NAMALWA (cell line): ENCODE measurements around the gene KCNG2.

Experiments
- DNase-seq: peaks from one replicate; pipeline ENCODE4 v3.0.0-alpha.2; 2015; ENCODE audit warnings: low spot score

Gene KCNG2

DNA sequence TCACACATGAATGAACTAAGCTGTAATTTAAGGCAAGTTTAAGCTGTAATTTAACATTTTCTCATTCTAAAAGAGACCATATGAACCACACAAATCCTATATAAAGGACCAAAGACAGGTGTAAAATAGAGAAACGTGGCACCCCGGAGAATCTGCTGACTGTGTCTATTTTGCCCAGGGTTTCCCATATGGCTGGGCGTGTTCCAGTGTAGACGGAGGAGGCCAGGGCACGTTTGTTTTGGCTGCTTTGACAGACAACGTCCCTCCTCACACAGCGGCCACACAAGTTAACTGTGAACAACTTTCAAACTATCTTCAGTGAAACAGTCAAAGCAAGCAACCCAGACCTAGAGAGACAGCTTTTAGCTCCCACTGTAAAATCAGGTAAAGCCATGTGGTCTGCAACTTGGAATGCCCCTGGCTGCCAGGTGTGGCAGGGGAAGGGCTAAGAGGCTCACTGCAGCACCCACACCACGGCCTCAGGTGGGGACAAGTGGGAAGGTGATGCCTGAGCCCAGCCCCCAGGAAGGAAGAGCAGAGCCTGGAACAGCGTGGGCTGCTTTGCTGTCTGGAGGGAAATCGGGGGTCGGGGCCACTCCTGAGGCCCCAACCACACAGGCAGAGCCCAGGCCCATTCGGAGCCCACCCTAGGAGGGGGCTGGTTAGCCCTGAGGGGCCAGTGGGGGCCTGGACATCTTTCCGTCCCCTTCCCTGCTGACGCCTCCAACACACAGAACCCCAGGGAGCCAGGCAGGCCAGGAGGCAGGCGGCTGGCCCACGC is 113.0 kb downstream of the KCNG2 start:
- DNase-seq = no peak

DNA sequence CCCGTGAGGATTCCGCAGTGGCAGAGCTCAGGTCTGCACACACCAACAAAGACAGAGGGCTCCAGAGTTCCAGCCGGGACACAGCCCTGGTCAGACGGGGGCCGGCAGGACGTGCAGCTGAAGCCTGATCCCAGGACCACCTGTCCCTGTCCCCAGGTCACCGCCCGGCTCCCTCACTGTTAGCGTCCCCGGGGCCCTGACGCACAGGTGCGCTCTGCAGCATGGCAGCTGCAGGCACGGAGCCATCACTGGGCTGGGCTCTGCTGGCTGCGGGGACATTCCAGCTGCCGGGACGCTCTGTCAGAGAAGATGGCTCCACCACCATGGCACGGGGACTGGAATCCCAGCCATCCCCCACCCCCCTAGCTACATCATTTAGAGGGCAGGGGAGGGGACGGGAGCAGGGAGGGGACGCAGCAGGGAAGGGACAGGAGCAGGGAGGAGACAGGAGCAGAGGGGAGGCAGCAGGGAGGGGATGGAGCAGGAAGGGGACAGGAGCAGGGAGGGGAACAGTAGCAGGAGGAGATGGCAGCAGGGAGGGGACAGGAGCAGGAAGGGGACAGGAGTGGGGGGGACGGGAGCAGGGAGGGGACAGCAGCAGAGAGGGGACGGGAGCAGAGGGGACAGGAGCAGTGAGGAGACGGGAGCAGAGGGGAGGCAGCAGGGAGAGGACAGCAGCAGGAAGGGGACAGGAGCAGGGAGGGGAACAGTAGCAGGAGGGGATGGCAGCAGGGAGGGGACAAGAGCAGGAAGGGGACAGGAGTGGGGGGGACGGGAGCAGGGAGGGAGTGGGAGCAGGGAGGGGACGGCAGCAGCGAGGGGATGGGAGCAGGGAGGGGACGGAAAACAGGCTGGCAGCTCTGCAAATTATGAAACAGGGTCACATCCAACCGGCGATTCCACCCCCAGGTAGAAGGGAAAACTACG is 113.9 kb downstream of the KCNG2 start:
- no peak for DNase-seq

DNA sequence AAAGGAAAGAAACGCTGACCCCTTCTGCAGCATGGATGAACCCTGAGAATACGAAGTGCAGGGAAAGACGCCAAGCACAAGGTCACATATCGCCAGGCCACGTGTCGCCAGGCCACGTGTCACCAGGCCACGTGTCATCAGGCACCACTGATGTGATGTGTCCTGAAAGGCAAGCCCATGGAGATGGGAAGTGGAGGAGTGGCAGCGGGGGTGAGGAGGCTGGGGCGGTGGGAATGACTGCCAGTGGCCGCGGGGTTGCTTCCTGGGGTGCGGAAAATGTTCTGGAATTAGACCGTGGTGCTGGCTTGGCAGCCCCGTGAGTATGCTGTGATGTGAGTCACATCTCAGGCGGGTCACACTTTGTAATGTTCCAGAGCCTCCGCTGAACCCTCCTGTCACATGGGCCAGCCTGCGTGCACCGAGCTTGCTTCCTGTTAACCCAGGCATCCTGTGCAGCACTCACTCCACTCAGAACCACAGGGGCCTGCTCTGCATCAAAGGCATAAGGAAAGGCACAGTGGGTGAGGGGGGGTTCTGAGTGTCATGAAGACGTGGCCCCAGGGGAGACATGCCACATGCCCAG is 114.8 kb downstream of the KCNG2 start:
- no peak for DNase-seq

DNA sequence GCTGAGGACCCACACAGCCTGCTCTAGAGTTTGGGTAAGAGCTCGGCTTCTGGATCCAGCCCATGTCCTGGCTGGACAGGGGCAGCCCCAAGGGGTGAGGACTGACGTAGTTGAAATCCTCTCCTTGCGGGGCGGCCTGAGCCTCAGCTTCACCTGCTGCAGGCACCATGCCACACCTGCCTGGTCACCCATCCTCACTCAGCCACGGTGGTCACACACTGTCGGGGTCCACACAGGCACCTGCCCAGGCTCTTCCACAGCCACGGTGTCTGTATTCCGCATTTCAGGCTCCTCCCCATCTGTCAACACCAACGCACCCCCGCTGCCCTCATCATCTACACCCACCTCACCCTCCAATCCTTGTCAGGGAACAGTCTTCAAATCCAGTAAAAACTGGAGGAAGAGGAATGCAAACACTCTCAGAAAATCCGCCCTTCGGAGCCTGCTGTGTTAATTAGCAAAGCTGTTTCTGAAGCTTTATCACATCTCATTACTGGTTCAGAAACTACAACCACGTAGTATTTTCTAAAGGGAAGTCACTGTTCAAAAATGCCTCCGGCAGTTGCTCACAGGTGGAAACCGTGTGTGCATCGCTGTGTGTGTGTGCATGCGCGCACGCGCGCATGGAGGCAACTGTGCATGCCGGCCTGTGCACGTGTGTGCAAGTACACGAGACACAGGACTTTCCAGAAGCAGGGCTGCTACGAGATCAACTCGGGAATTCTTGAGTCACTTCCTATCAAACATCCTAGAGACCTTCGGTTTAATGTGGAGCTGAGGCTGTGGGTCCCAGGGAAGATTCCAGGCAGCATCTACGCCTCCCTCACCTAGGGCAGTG is 115.5 kb downstream of the KCNG2 start:
- DNase-seq = no peak

DNA sequence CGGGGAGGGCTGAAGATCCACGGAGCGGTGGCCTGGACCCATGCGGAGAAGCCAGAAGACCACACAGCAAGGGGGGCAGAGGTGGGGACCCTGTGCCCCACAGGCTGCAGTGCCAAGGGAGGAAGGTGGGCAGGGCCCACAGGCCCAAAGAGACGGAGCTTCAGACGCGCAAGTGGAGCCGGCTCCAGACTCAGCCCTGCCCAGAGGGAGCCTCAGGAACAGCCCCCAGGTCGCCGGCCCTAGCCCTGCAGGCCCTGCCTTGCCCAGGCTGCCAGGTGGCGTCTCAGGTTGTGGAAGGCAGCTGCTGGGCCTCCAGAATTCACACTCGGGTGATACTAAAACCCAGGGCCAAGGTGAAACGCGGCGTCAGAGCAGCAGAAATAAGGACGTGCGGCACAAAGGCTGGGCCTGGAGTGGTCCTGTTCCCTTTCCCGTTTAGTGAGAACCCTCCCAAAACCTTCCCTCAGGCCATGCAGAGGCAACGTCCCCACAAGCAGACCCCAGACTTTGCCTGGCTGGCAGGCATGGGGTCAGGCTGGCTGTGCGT is 116.9 kb downstream of the KCNG2 start:
- DNase-seq = no peak

DNA sequence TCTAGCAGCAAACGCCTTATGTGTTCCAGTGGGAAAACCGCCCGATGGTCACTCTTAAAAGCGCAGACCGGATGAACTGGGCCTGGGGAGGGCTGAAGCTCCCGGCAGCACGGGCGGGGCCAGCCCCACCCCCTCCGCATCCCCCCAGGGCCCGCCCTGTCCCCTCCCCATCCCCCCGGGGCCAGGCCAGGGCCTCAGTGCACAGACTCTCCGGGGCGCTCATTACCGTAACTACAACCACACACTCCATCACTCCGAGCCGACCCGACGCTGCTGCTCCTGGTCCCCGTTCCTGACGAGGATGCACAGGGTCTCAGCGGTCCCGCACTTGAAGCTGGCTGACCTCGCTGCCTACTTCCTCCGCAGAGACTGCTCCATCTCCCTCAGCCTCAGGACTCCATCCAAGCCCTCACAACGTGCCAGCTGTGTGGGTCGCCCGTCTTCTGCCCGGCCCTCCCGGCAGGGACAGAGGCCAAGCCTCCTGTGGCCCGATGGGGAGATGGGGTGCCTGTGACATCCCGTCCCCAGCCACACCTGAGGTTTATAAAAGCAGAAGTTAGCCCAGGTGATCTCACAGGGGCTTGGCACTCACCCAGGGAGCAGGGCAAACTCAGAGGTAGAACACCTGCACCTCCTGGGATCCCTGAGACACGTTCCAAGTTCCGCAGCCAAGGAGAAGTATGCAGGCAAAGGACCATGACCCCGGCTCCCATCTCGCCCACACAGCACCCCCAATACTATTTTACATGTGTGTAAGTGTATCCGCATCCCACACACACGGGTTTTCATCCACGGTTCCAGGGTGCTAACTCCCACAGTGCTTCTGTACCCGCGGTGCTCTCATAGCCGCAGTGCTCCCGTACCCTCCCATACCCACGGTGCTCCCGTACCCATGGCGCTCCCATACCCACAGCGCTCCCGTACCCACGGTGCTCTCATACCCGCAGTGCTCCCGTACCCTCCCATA is 117.7 kb downstream of the KCNG2 start:
- no peak for DNase-seq

DNA sequence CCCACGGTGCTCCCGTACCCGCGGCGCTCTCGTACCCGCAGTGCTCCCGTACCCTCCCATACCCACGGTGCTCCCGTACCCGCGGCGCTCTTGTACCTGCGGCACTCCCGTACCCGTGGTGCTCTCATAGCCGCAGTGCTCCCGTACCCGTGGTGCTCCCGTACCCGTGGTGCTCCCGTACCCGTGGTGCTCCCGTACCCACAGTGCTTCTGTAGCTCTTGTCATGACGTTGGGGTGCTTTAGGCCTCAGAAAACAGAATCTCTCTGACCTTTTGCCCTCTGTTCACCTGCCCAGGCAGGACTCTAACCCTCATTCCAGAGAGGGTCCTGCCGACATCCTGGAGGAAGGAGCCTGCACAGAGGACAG is 118.4 kb downstream of the KCNG2 start:
- DNase-seq = no peak

DNA sequence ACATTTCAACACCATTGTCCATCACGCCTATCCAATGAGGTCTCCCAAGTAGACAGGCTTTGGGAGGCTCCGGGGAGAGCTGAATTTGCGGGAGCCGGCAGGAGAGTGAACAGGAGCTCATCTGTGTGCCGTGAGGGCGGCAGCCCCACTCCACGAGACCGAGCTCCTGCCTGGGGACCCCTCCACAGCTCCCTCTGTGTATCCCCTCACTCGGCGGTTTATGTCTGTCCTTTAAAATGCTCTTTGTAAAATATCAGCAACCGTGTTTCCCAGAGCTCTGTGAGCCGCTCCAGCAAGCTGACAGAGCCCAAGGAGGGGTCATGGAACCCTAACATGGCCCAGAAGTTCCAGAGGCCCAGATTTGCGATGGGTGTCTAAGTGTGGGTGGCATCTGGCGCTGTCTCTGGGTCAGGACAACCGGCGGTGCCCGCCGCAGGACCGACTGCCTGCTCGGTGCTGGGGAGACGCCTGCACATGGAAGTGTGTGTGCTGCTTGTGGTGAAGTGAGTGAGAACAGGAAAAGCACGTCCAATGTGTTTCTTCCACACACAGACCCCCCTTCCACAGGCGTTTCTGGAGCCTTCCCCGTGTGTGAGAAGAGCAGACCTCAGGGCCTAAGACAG is 118.9 kb downstream of the KCNG2 start:
- no peak for DNase-seq

DNA sequence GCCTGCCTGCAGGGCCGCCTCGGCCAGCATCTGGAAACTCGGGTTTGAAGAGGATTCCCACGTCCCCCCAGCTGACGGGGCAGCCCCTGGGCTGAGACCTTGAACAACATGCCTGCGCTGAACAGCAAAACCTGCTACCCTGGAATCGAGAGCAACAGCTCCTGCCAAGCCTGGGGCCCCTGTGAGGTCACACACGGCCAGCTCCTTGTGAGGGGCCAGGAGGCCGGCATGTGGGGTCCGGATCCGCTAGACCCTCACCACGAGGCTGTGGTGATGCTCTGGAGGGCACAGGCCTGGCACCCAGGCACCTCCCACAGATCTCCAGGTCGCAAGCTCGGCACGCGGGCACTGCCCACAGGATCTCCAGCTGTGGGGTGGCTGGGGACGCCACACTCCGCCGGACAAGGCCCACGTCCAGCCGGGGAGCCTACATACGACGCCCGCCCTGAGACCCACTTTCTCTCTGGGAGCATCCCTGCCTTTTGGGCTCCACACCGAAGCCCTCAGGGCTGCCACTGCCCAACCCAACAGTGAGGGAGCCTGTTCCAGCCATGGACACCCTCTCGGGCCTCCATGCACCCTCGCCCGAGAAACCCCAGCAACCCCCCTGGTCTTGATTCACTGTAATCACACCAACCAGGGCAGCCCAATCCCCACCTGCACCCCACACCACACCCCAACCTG is 119.6 kb downstream of the KCNG2 start:
- no peak for DNase-seq

DNA sequence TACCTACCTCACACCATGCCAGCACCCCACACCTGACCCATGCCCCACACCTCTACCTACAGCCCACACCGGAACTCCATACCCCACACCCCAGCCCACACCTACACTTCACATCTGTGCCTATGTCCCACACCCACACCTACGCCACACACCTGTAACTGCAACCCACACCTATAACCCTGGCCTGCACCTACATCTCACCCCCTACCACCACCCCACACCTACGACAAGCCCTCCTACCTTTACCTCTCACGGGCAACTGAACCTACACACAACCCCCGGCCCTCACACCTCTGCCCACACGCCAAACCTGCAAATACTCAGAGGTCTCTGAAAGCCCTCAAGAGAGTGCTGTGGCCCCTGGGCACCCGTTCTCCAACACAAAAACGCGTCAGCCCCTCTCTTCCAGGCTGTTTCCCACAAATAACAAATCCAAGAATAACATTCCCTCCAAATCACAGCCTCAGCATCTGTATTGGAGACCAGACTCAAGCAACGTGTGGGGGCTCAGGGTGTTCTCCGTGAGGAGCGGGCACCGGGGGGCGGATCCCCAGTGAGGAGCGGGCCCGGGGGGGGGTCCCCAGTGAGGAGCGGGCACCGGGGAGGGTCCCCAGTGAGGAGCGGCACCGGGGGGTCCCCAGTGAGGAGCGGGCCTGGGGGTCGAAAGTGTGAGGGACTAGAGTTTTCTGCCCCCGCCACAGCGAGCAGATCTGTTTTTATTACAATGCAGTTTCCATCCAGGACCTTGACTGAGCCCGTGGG is 120.3 kb downstream of the KCNG2 start:
- DNase-seq = no peak

DNA sequence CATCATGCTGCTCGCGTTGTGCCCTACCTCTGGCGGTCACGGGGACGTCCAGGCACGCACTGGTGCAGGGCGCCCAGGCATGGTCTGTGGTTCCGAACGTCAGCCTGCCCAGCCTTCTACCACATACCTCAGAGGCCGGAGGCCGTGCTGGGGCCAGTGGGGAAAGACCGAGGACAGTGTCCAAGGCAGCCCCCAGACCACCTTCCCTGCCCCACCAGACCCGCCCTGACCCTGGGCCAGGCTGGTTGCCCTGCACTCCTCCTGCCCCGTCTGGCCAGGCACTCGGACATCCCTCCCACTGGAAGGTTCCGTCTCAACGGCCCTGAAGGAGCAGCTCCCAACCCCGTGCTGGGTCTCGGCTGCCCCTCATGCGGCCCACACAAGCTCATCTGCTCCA is 120.9 kb downstream of the KCNG2 start:
- no peak for DNase-seq

DNA sequence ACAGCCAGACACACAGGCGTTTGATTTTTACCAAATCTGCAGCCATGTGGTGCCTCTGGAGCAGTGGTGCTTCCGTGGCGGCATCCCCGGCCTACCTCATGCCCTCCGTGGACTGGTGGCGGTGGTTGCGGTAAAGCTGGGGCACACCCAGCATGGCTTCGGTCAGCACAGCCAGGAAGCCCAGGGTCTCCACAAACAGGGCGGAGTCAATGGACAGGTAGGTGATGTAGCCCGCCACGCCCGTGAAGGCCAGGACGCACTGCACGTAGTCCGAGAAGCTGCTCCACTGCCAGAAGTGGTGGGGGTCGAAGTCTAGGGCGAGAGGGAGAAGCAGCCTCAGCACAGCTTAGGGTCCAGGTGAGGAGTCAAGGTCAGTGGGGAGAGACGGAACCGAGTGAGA is 121.4 kb downstream of the KCNG2 start:
- DNase-seq = no peak

DNA sequence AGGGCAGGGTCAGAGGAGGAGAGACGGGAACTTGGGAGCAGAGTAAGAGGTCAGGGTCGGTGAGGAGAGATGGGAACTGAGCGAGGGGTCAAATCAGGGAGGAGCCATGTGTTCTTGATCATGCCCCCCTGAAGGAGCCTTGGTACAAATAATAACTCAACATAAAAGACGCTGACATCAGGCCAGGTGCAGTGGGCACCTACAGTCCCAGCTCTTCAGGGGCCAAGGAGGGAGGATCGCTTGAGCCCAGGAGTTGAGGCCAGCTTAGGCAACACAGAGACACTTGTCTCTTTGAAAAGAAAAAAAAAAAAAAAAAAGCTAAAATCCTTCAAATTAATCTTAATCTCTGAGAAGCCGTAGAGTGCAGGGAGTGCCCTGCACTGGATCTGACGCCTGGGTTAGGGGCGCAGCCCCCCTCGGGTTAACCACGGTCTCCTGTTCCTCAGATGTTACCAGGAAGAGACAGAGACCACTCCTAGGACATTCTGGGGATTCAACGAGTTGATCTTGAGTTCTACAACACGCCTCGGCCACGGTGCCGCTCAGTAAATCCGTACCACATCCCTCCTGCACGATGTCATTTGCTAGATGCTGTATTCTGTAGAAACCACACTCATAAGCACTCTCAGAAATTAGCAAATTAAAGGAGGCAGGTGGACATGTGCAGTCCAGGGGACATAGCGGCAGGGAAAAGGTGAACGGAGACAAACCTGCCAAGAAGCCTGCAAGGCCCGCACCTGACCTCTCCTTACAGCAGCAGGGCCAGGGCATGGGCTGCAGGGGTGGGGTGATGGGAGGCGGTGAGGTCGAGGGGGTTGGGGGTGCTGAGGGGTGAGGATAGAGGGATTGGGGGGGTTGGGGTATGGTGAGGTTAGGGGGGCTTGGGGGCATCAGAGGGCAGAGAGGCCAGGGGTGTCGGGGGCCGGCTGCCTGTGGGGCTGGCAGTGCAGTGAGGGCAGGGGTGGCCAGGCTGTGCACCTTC is 124.5 kb downstream of the KCNG2 start:
- peak; percentile 20 for DNase-seq

DNA sequence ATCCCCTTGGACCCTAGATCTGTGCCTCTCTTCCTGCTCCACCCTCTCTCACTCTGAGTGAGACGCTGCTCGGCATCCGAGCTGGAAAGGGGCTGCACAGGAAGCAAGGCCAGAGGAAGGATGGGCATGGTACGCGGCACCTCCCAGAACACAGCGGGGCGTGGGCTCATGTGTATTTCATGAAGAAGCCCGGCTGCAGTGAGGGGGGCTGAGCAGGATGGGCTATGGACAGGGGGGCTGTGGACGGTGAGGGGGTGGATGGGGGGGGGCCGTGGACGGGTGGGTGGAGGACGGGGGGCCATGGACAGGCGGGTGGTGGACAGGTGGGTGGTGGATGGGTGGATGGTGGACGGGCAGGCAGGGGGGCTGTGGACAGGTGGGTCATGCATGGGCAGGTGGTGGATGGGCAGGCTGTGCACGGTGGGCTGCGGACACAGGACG is 125.3 kb downstream of the KCNG2 start:
- no peak for DNase-seq

DNA sequence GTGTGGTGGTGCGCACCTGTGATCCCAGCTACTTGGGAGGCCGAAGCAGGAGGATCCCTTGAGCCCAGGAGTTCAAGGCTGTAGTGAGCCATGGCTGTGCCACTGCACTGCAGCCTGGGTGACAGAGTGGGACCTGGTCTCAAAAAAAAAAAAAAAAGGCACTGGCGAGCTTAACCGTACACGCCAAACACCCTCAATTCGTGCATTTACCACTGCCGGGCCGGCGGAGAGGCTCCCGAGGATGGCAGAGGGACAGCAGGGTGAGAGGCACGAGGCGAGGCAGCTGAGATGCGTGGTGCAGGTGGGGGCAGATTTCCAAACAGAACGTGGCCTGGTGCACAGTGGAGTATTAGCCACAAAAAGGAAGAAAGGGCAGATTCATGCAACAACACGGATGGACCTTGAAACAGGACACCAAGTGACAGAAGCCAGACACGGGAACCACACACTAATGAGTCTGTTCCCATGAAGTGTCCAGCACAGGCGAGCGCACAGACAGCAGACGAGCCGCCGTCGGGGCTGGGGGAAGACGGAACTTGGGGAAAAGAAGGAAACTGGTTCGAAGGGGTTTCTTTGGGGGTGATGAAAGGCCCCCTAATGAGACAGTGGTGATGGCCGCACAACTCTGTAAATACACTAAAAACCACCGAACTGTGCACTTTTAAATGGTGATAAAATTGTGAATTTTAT is 126.3 kb downstream of the KCNG2 start:
- no peak for DNase-seq

DNA sequence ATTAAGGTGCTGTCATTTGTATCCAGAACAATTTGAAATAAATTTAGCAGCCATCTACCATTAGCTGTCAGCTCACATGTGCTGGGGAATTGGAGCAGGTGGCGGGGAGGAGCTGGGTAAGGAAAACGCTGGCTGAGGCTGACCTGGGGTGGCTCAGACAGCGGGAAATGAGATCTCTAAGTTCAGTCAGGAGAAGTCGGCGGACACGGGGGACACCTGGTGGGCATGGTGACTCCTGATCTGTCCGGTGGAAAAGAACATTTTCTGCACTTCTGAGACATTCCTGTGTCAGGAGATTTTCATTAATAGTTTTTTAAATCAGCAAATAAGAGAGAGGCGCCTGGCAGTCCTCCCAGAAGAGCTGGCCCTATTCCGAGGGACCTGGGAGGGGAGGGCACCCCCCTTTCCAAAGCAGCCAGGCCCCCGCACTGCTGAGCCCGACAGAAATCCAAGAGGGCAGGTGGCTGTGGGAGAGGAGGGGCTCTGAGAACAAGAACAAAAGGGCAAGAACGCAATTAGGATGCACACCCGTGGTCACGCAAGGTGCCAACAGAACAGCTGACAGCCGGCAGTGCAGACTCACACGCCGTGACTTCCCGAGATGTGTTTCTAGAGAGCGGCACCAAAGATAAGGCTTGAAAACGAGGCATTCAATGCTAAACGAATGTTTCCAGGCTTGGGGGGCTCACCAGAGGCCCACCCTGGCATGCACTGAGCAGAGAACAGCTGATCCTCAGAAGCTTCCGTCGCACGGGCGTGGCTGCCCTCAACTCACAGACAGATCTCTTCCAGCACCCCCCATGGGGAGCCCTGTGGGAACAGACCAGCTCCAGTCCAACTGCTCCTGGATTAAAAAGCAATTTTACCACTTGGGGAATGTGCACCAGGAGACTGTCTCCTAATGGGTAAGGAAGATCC is 127.3 kb downstream of the KCNG2 start:
- no peak for DNase-seq
